Activated naive CD4-positive, alpha-beta T cell treated with anti-CD3 and anti-CD28 coated beads, Interleukin-2, amount 50 U/mL, for 24 hours (primary cell): ENCODE results near the gene PLA2G4A.
A peak's percentile ranks its signal among the peaks of the same experiment; 100 is the strongest.

Experiments
- H3K27ac Mint-ChIP-seq: one replicate; pipeline ENCODE4 v1.8.0; 2021; ENCODE audit warnings: mild to moderate bottlenecking, mixed read lengths
- H3K27me3 Mint-ChIP-seq: one replicate; pipeline ENCODE4 v1.8.0; 2021; ENCODE audit warnings: mixed read lengths
- H3K36me3 Mint-ChIP-seq: one replicate; pipeline ENCODE4 v1.8.0; 2021; ENCODE audit warnings: mixed read lengths
- H3K4me1 Mint-ChIP-seq: one replicate; pipeline ENCODE4 v1.8.0; 2021; ENCODE audit warnings: mixed read lengths
- H3K4me3 Mint-ChIP-seq: one replicate; pipeline ENCODE4 v1.8.0; 2021; ENCODE audit warnings: mild to moderate bottlenecking, mixed read lengths
- H3K9me3 Mint-ChIP-seq: one replicate; pipeline ENCODE4 v1.8.0; 2021; ENCODE audit warnings: mixed read lengths

Gene PLA2G4A

GRCh38 chr1:186812570-186812969 is 16.2 kb upstream of the PLA2G4A start:
- no peaks in the 10 kb centered on the region for H3K4me1 Mint-ChIP-seq
- no peaks in the 10 kb centered on the region for H3K9me3 Mint-ChIP-seq
- H3K4me3 Mint-ChIP-seq = no peak overlapping the region
- peaks cover 1% of the 10 kb centered on the region for H3K27me3 Mint-ChIP-seq
- no peak overlapping the region for H3K27ac Mint-ChIP-seq
- H3K36me3 Mint-ChIP-seq = no peaks in the 10 kb centered on the region

DNA sequence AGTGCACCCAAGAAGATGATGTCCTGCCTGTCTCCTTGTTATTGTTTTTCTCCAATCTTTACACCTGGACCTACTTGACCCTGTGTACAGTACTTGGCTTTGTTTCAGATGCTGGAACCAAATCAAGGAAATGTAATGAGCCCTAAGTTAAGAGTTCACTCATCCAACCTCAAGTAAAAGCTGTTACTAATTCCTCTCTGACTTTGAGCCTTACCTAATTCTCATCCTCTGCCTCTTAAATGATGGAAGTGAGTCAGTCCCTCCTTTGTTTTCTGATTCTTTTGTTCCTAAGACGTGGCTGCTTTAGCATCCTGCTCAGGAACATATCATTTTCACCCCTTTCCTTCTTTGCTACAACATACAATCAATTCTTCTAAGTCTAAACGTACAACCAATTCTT is 15.3 kb upstream of the PLA2G4A start:
- Mint-ChIP-seq H3K27me3 (peaks cover 1% of the 10 kb centered on the region), H3K4me1 (no peaks in the 10 kb centered on the region), H3K36me3 (no peaks in the 10 kb centered on the region), H3K9me3 (no peaks in the 10 kb centered on the region), H3K27ac (no peak overlapping the region), H3K4me3 (no peak overlapping the region)

GRCh38 chr1:186819126-186819525 is 9.6 kb upstream of the PLA2G4A start:
- H3K4me1 Mint-ChIP-seq = no peaks in the 10 kb centered on the region

DNA sequence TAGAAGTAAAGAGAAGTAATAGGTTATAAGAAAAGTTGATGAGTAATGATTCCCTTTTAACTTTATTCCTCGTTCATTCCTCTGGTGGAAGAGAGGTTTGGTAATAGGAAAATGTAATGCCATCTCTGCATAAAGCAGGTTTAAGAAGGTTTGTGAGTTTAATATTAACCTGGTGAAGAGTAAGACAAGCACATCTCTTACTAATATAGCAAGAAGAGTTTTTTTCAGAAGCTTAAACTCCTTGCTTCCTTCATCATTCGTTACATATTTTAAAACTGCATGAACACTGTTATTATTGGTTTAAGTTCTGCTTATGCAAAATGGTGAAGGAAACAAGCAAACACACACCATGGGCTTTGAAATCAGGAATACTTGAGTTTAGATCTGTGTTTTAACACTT is 9.2 kb upstream of the PLA2G4A start:
- Mint-ChIP-seq H3K9me3 (no peaks in the 10 kb centered on the region), H3K4me1 (no peaks in the 10 kb centered on the region), H3K27ac (no peak overlapping the region), H3K36me3 (no peaks in the 10 kb centered on the region), H3K27me3 (peaks cover 5% of the 10 kb centered on the region), H3K4me3 (no peak overlapping the region)

More at GRCh38 chr1:186819126-186819525, 9.6 kb upstream of the PLA2G4A start:
- no peak overlapping the region for H3K27ac Mint-ChIP-seq
- H3K4me3 Mint-ChIP-seq = no peak overlapping the region
- no peaks in the 10 kb centered on the region for H3K36me3 Mint-ChIP-seq
- peaks cover 3% of the 10 kb centered on the region for H3K27me3 Mint-ChIP-seq
- no peaks in the 10 kb centered on the region for H3K9me3 Mint-ChIP-seq

DNA sequence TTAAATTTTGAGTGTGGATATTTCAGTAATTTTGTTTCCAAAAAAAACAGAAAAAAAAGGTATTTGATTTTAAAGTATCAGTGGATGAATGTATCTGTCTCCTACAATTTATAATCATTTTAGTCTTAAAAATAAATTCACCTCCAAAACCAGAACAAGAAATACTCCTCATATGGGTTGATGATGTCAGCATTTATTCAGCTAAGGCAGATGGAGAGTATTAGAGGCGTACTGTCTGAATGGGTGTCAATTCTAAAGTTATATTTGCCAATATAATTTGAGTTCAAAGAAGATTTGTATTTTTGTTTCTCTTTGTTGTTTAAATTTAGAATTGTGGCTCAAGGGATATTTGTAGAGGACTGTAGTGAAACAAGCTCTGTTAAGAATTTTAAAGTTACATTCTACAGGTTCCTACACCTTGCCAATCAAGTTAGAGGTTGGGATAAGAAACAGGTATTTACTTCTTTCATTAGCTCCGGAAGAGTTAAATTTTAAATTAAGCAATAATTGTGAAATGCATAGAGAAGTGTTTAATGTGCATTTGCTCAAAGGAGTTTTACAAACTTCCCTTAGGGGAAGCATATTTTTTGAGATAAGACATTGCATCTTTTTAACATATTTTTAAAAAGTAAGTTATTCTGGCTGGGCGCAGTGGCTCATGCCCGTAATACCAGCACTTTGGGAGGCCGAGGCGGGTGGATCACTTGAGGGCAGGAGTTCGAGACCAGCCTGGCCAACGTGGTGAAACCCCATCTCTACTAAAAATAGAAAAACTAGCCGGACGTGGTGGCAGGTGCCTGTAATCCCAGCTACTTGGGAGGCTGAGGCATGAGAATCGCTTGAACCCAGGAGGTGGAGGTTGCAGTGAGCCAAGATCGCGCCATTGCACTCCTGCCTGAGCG is 1.2 kb downstream of the PLA2G4A start:
- H3K27ac Mint-ChIP-seq = no peak overlapping the region
- H3K36me3 Mint-ChIP-seq = no peaks in the 10 kb centered on the region
- no peaks in the 10 kb centered on the region for H3K9me3 Mint-ChIP-seq
- H3K27me3 Mint-ChIP-seq = peaks cover 18% of the 10 kb centered on the region
- H3K4me3 Mint-ChIP-seq = peak overlapping the region; percentile 78
- H3K4me1 Mint-ChIP-seq = peaks cover 16% of the 10 kb centered on the region

DNA sequence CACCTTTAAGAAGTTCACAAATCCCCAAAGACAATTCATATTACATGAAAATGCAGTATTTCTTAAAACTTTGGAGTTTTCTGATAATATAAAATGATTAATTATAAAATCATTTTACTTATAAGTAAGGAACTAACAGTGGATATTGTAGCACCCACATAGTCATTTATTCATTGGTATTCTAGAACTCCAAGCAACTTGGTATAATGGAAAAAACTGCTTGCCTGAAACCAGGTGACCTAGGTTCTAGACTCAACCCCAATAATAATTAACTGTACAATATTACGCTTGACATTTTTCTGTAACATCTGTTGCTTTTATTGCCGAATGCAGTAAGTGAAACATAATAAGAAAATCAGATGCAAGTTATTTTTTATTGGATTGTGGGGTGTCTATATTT is 2.4 kb downstream of the PLA2G4A start:
- no peak overlapping the region for H3K4me3 Mint-ChIP-seq
- no peak overlapping the region for H3K27ac Mint-ChIP-seq
- no peaks in the 10 kb centered on the region for H3K9me3 Mint-ChIP-seq
- H3K4me1 Mint-ChIP-seq = peaks cover 16% of the 10 kb centered on the region
- H3K36me3 Mint-ChIP-seq = no peaks in the 10 kb centered on the region
- peaks cover 17% of the 10 kb centered on the region for H3K27me3 Mint-ChIP-seq

DNA sequence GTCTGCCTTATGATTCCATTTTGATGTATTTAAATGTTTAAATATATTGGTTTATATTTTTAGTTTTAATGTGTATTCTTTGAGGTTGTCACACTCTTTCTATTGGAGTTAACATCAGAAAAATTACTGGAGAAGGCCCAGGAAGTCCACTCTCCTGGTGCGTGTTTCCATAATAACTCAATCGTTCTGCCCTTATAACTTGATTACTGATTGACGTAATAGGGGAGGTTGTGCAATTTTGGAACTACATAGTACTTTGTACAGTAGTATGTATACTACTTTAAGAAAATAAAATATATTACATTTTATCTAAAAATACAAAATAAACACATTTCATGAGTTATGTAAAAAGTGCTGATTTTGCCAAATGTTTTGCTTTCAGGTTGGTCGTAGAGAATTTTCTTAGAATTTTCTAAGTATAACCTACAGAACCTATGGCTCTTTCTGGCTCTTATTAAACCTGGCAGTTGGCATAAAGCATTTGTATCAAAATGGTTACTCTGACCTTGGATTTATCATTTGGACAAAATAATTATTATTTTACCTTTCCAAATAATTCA is 5.7 kb downstream of the PLA2G4A start:
- Mint-ChIP-seq H3K9me3 (no peaks in the 10 kb centered on the region), H3K36me3 (no peaks in the 10 kb centered on the region), H3K4me1 (peaks cover 4% of the 10 kb centered on the region), H3K4me3 (no peak overlapping the region), H3K27me3 (peaks cover 7% of the 10 kb centered on the region), H3K27ac (no peak overlapping the region)

- peaks cover 3% of the 10 kb centered on the region for H3K27me3 Mint-ChIP-seq
- H3K36me3 Mint-ChIP-seq = no peaks in the 10 kb centered on the region
- H3K9me3 Mint-ChIP-seq = no peaks in the 10 kb centered on the region
- H3K4me3 Mint-ChIP-seq = no peak overlapping the region
- no peak overlapping the region for H3K27ac Mint-ChIP-seq
- H3K4me1 Mint-ChIP-seq = no peaks in the 10 kb centered on the region
Observed at GRCh38 chr1:186835448-186835847, 6.7 kb downstream of the PLA2G4A start.

GRCh38 chr1:186837806-186838205 is 9.1 kb downstream of the PLA2G4A start:
- Mint-ChIP-seq H3K27ac (no peak overlapping the region), H3K36me3 (no peaks in the 10 kb centered on the region), H3K4me3 (no peak overlapping the region), H3K9me3 (no peaks in the 10 kb centered on the region), H3K4me1 (no peaks in the 10 kb centered on the region), H3K27me3 (no peaks in the 10 kb centered on the region)

GRCh38 chr1:186838380-186839040 is 9.8 kb downstream of the PLA2G4A start:
- H3K27me3 Mint-ChIP-seq = no peaks in the 10 kb centered on the region
- no peaks in the 10 kb centered on the region for H3K4me1 Mint-ChIP-seq
- H3K27ac Mint-ChIP-seq = no peak overlapping the region
- H3K36me3 Mint-ChIP-seq = no peaks in the 10 kb centered on the region
- H3K9me3 Mint-ChIP-seq = no peaks in the 10 kb centered on the region
- no peak overlapping the region for H3K4me3 Mint-ChIP-seq

DNA sequence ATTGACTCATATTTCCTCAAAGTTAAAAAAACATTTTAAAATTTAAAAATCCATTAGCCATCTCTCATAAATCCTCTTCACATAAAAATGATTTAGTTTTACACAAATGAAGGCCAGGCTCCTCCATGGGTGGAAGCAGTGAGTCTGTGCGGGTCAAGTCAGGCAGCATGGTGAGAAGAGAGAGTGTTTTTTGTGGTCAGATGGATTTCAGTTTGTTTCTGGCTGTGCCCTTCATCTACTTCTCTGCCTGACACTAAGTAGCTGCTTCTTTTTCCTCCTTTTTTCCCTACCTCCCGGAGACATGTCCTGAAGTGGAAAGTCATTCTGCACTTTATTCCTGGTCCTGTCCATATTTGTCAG is 10.3 kb downstream of the PLA2G4A start:
- Mint-ChIP-seq H3K4me1 (no peaks in the 10 kb centered on the region), H3K9me3 (no peaks in the 10 kb centered on the region), H3K27ac (no peak overlapping the region), H3K36me3 (no peaks in the 10 kb centered on the region), H3K4me3 (no peak overlapping the region), H3K27me3 (no peaks in the 10 kb centered on the region)

GRCh38 chr1:186841599-186841998 is 12.8 kb downstream of the PLA2G4A start:
- Mint-ChIP-seq H3K36me3 (no peaks in the 10 kb centered on the region), H3K27me3 (no peaks in the 10 kb centered on the region), H3K9me3 (no peaks in the 10 kb centered on the region), H3K27ac (no peak overlapping the region), H3K4me1 (no peaks in the 10 kb centered on the region), H3K4me3 (no peak overlapping the region)

DNA sequence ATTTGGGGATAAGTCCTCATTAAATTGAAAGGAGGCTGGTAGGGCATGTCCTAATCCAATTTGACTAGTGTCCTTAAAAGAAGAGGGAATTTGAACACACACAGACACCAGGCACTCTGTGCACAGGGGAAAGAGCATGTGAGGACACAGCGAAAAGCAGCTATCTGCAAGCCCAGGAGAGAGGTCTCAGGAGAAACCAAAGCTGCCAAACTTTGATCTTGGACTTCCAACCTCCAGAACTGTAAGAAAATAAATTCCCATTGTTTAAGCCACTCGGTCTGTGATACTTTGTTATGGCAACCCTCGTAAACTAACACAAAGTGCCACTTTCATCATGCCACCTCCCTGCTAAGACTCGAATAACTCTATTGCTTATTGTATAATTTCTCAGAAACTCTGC is 13.8 kb downstream of the PLA2G4A start:
- Mint-ChIP-seq H3K9me3 (no peaks in the 10 kb centered on the region), H3K27me3 (no peaks in the 10 kb centered on the region), H3K4me1 (no peaks in the 10 kb centered on the region), H3K36me3 (no peaks in the 10 kb centered on the region), H3K4me3 (no peak overlapping the region), H3K27ac (no peak overlapping the region)

DNA sequence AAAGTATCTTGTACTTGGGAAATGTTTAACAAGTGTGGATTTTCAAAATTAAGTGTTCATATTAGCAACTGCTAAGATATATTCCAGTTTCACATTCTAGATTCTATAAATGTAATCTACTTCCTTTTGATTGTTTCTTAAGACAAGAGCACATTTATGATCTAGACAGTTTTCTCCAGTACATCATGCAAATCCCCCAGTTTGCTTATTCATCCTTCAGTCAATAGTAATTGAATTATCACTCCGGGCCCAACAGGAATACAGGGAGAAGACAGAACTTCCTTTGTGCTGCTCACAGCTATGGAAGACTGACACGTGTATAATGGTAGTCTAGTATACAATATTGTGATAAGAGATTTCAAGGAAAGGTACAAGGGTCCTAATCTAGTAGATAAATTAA is 14.5 kb downstream of the PLA2G4A start:
- Mint-ChIP-seq H3K36me3 (no peaks in the 10 kb centered on the region), H3K4me1 (no peaks in the 10 kb centered on the region), H3K4me3 (no peak overlapping the region), H3K27ac (no peak overlapping the region), H3K9me3 (no peaks in the 10 kb centered on the region), H3K27me3 (no peaks in the 10 kb centered on the region)

GRCh38 chr1:186843931-186844330 is 15.2 kb downstream of the PLA2G4A start:
- no peaks in the 10 kb centered on the region for H3K9me3 Mint-ChIP-seq
- H3K4me3 Mint-ChIP-seq = no peak overlapping the region
- H3K36me3 Mint-ChIP-seq = no peaks in the 10 kb centered on the region
- H3K27me3 Mint-ChIP-seq = no peaks in the 10 kb centered on the region
- H3K4me1 Mint-ChIP-seq = no peaks in the 10 kb centered on the region
- no peak overlapping the region for H3K27ac Mint-ChIP-seq

DNA sequence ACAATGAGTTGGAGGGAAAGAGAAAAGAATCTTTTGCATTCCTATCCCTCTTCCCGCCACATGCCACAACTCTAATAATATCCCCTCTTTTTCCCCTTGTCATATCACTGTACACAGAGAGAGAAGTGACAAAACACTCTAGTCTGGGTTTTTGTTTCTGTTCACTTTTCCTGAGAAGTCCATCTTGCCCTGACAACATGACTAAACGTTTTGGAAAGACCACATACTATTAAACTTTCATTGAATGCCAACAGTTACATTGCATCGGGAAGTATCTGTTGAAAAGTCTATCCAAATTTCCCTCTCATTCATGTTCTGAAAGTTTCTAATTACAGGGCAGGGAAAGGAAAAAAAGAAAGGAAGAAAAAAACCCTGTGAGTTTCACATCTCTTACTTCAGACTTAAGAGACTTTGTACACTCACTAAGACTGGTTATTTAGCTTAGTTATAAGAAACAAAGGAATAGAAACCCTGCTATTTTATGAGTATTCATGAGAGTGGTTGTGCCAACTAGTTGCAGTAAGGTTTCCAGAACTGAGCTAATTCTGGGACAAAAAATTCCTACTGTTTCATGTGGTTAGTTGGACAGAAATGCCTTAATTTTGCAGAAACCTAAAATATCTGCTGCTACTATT is 16.9 kb downstream of the PLA2G4A start:
- H3K27ac Mint-ChIP-seq = no peak overlapping the region
- no peaks in the 10 kb centered on the region for H3K4me1 Mint-ChIP-seq
- no peaks in the 10 kb centered on the region for H3K36me3 Mint-ChIP-seq
- H3K27me3 Mint-ChIP-seq = no peaks in the 10 kb centered on the region
- no peak overlapping the region for H3K4me3 Mint-ChIP-seq
- H3K9me3 Mint-ChIP-seq = no peaks in the 10 kb centered on the region
